ENCODE data around the gene NPEPL1. TPM values are rescaled to one million over a fixed set of nuclear protein-coding genes. Genes with fewer than 3 reads are reported as not detected.
"Not testable (repeated sequence)": the region's sequence is repeated elsewhere in the genome, so short reads cannot be mapped to it uniquely, and the experiment has no call there.

The NPEPL1 gene
- total RNA-seq, 1 experiment from 2014 or later, result 23.4 TPM

GRCh38 chr20:58646703-58647102 is 45.9 kb upstream of the NPEPL1 start:
- Mint-ChIP-seq H3K36me3 (ENCODE audit: insufficient read depth, unreplicated experiment) (peaks cover 14% of the 10 kb centered on the region), H3K4me1 (ENCODE audit: insufficient read depth, unreplicated experiment) (peaks cover 25% of the 10 kb centered on the region), H3K9me3 (ENCODE audit: unreplicated experiment) (no peaks in the 10 kb centered on the region), H3K4me3 (ENCODE audit: unreplicated experiment) (no peak overlapping the region), H3K27me3 (ENCODE audit: insufficient read depth, unreplicated experiment) (no peaks in the 10 kb centered on the region), H3K27ac (ENCODE audit: low read depth, unreplicated experiment) (no peak overlapping the region)
- ChIA-PET POLR2A (interaction anchor here (1.0 kb wide), 1 partner anchor 199 kb away, joined by 3 read pairs; no protein-coding TSS in a partner anchor), CTCF (interaction anchor here (0.6 to 1.3 kb wide), 3 partner anchors 13 to 206 kb away, joined by 3 to 5 read pairs (median 3); partner anchors contain the start of gene GNAS)
- intact Hi-C loops (cut with micrococcal nuclease), result no loop called here
- no peak for DNase-seq (ENCODE audit: unreplicated experiment)
- no TSS peak for BruUV-seq (replicated peaks)
- TF ChIP-seq CTCF (IDR thresholded peaks at IDR 0.05; ENCODE audit: unreplicated experiment), result no peak

GRCh38 chr20:58647162-58647795 is 45.3 kb upstream of the NPEPL1 start:
- peaks cover 14% of the 10 kb centered on the region for H3K36me3 Mint-ChIP-seq (ENCODE audit: insufficient read depth, unreplicated experiment)
- TF ChIP-seq CTCF (IDR thresholded peaks at IDR 0.05; ENCODE audit: unreplicated experiment), result no peak
- no peaks in the 10 kb centered on the region for H3K9me3 Mint-ChIP-seq (ENCODE audit: unreplicated experiment)
- POLR2A ChIA-PET, result interaction anchor here (1.0 to 1.1 kb wide), 2 partner anchors 20 to 199 kb away, joined by 3 read pairs; no protein-coding TSS in a partner anchor
- H3K4me1 Mint-ChIP-seq (ENCODE audit: insufficient read depth, unreplicated experiment), result peaks cover 25% of the 10 kb centered on the region
- intact Hi-C loops (cut with micrococcal nuclease), result no loop called here
- BruUV-seq (replicated peaks), result no TSS peak
- H3K4me3 Mint-ChIP-seq (ENCODE audit: unreplicated experiment), result no peak overlapping the region
- CTCF ChIA-PET, result interaction anchor here (0.6 to 1.4 kb wide), 11 partner anchors 12 to 1101 kb away, joined by 3 to 8 read pairs (median 4); partner anchors contain the start of gene GNAS
- no peak for DNase-seq (ENCODE audit: unreplicated experiment)
- H3K27ac Mint-ChIP-seq (ENCODE audit: low read depth, unreplicated experiment), result no peak overlapping the region
- H3K27me3 Mint-ChIP-seq (ENCODE audit: insufficient read depth, unreplicated experiment), result no peaks in the 10 kb centered on the region

- ChIA-PET POLR2A (interaction anchor here (1.0 to 1.1 kb wide), 3 partner anchors 20 to 200 kb away, joined by 3 read pairs; no protein-coding TSS in a partner anchor), CTCF (interaction anchor here (0.6 to 1.4 kb wide), 11 partner anchors 11 to 1102 kb away, joined by 3 to 8 read pairs (median 4); no protein-coding TSS in a partner anchor)
These were observed 44.7 kb upstream of the NPEPL1 start for GRCh38 chr20:58647796-58648501.

GRCh38 chr20:58648502-58648825 is 44.1 kb upstream of the NPEPL1 start:
- H3K27ac Mint-ChIP-seq (ENCODE audit: low read depth, unreplicated experiment); H3K27me3 Mint-ChIP-seq (ENCODE audit: insufficient read depth, unreplicated experiment); DNase-seq (ENCODE audit: unreplicated experiment); H3K4me3 Mint-ChIP-seq (ENCODE audit: unreplicated experiment); H3K9me3 Mint-ChIP-seq (ENCODE audit: unreplicated experiment); BruUV-seq (replicated peaks); intact Hi-C loops (cut with micrococcal nuclease): not testable (repeated sequence)
- CTCF ChIA-PET, result interaction anchor here (0.6 to 1.4 kb wide), 8 partner anchors 11 to 705 kb away, joined by 3 to 8 read pairs (median 4); no protein-coding TSS in a partner anchor
- Mint-ChIP-seq H3K36me3 (ENCODE audit: insufficient read depth, unreplicated experiment) (peaks cover 20% of the 10 kb centered on the region), H3K4me1 (ENCODE audit: insufficient read depth, unreplicated experiment) (peaks cover 31% of the 10 kb centered on the region)
- POLR2A ChIA-PET, result interaction anchor here (0.5 to 1.0 kb wide), 2 partner anchors 24 to 343 kb away, joined by 3 read pairs; no protein-coding TSS in a partner anchor

More at GRCh38 chr20:58647796-58648501, 44.7 kb upstream of the NPEPL1 start:
- intact Hi-C loops (cut with micrococcal nuclease), result no loop called here
- H3K27me3 Mint-ChIP-seq (ENCODE audit: insufficient read depth, unreplicated experiment), result no peaks in the 10 kb centered on the region
- no peak for DNase-seq (ENCODE audit: unreplicated experiment)
- no peak overlapping the region for H3K27ac Mint-ChIP-seq (ENCODE audit: low read depth, unreplicated experiment)
- H3K4me1 Mint-ChIP-seq (ENCODE audit: insufficient read depth, unreplicated experiment), result peaks cover 26% of the 10 kb centered on the region
- BruUV-seq (replicated peaks), result no TSS peak
- TF ChIP-seq CTCF (IDR thresholded peaks at IDR 0.05; ENCODE audit: unreplicated experiment), result no peak
- no peaks in the 10 kb centered on the region for H3K9me3 Mint-ChIP-seq (ENCODE audit: unreplicated experiment)
- H3K36me3 Mint-ChIP-seq (ENCODE audit: insufficient read depth, unreplicated experiment), result peaks cover 15% of the 10 kb centered on the region
- no peak overlapping the region for H3K4me3 Mint-ChIP-seq (ENCODE audit: unreplicated experiment)

Measured in MCF 10A (cell line).